OCI-LY1 (cell line): ENCODE data around the gene RBPMS2.
A peak's percentile ranks its signal among the peaks of the same experiment; 100 is the strongest.

Experiments used
- H2AFZ ChIP-seq: fragments of 200-600 bp; sonication (generic), shearing (Covaris generic); 2 replicates; pipeline ENCODE4 v1.6.0; 2014; ENCODE audit warnings: antibody characterized with exemption, mild to moderate bottlenecking, low read length
- H3F3A ChIP-seq: fragments of 200-600 bp; sonication (generic), shearing (Covaris generic); 2 replicates; pipeline ENCODE4 v1.6.0; 2014; ENCODE audit warnings: mild to moderate bottlenecking, antibody characterized with exemption, low read length, moderate library complexity; ENCODE audit not compliant: insufficient read depth
- H3K27ac ChIP-seq: fragments of 200-600 bp; sonication (generic); 2 replicates; pipeline ENCODE4 v1.5.1; 2014; ENCODE audit warnings: low read length, mixed run types, mild to moderate bottlenecking, low read depth; ENCODE audit not compliant: poor library complexity, severe bottlenecking
- H3K27me3 ChIP-seq: fragments of 200-600 bp; sonication (generic); 2 replicates; pipeline ENCODE4 v1.6.0; 2014; ENCODE audit warnings: antibody characterized with exemption, mild to moderate bottlenecking, low read length, moderate library complexity; ENCODE audit not compliant: insufficient read depth
- H3K36me3 ChIP-seq: fragments of 200-600 bp; sonication (generic); 2 replicates; pipeline ENCODE4 v1.6.1; 2014; ENCODE audit warnings: mild to moderate bottlenecking, antibody characterized with exemption, low read length, moderate library complexity, mixed read lengths; ENCODE audit not compliant: insufficient read depth
- H3K4me1 ChIP-seq: fragments of 200-600 bp; sonication (generic); 2 replicates; pipeline ENCODE4 v1.5.1; 2014; ENCODE audit warnings: mild to moderate bottlenecking, low read length, moderate library complexity; ENCODE audit not compliant: insufficient read depth, severe bottlenecking
- H3K4me2 ChIP-seq: fragments of 200-600 bp; sonication (generic), shearing (Covaris generic); 2 replicates; pipeline ENCODE4 v1.6.1; 2014; ENCODE audit warnings: low read length
- H3K4me3 ChIP-seq: fragments of 200-600 bp; sonication (generic); 2 replicates; pipeline ENCODE4 v1.5.1; 2014; ENCODE audit warnings: low read length, low read depth, mild to moderate bottlenecking, mixed read lengths; ENCODE audit not compliant: poor library complexity, severe bottlenecking
- H3K79me2 ChIP-seq: fragments of 200-600 bp; shearing (Covaris generic); 2 replicates; pipeline ENCODE4 v1.6.1; 2016; ENCODE audit warnings: mixed run types, low read length, mixed read lengths; ENCODE audit not compliant: insufficient read depth
- H3K9ac ChIP-seq: fragments of 200-600 bp; sonication (generic), shearing (Covaris generic); 2 replicates; pipeline ENCODE4 v1.6.1; 2014; ENCODE audit warnings: mild to moderate bottlenecking, low read length, mixed read lengths
- H3K9me2 ChIP-seq: fragments of 200-600 bp; sonication (generic), shearing (Covaris generic); 2 replicates; pipeline ENCODE4 v1.6.1; 2014; ENCODE audit warnings: low read depth, mild to moderate bottlenecking, low read length, mixed read lengths
- H3K9me3 ChIP-seq: fragments of 200-600 bp; shearing (Covaris generic); 2 replicates; pipeline ENCODE4 v1.6.1; 2014; ENCODE audit warnings: low read length, mixed read lengths
- H4K20me1 ChIP-seq: fragments of 200-600 bp; sonication (generic), shearing (Covaris generic); 2 replicates; pipeline ENCODE4 v1.6.0; 2016; ENCODE audit warnings: mild to moderate bottlenecking, low read length; ENCODE audit not compliant: insufficient read depth
- CTCF ChIP-seq: fragments of 200-600 bp; sonication (generic), shearing (Covaris generic); IDR thresholded peaks from 2 replicates; pipeline ENCODE4 v1.5.1; 2017; ENCODE audit warnings: mild to moderate bottlenecking, antibody characterized with exemption, low read length, moderate library complexity, mixed read lengths
- EZH2 ChIP-seq: fragments of 200-600 bp; sonication (generic), shearing (Covaris generic); IDR thresholded peaks from 2 replicates; pipeline ENCODE4 v1.8.0; 2017; ENCODE audit warnings: borderline replicate concordance, mixed run types, mild to moderate bottlenecking, antibody characterized with exemption, low read length, moderate library complexity, mixed read lengths

The RBPMS2 gene

GRCh38 chr15:64702816-64703631, 72.4 kb downstream of the RBPMS2 start:
- peak overlapping the region; percentile 16 for H3K27ac ChIP-seq
- peak overlapping the region; percentile 93 for H3K4me2 ChIP-seq

GRCh38 chr15:64701482-64702184, 73.8 kb downstream of the RBPMS2 start:
- Histone ChIP-seq H3K4me1 (peaks cover 47% of the 10 kb centered on the region), H3K9me3 (no peaks in the 10 kb centered on the region), H3K9ac (peak overlapping the region; percentile 85; the same call in 1 of the 2 replicates), H2AFZ (no peak overlapping the region), H3K79me2 (peaks cover 13% of the 10 kb centered on the region), H3K9me2 (no peaks in the 10 kb centered on the region), H3K36me3 (no peaks in the 10 kb centered on the region), H3K27ac (peak overlapping the region; percentile 5), H3F3A (no peaks in the 10 kb centered on the region), H3K4me2 (peak overlapping the region; percentile 76), H3K4me3 (peak overlapping the region; percentile 86), H3K27me3 (no peaks in the 10 kb centered on the region), H4K20me1 (no peaks in the 10 kb centered on the region)
- no peak for TF ChIP-seq CTCF
- no peak for TF ChIP-seq EZH2

More at GRCh38 chr15:64702816-64703631, 72.4 kb downstream of the RBPMS2 start:
- TF ChIP-seq CTCF (no peak), EZH2 (no peak)
- H3F3A ChIP-seq, result no peaks in the 10 kb centered on the region
- H3K9me3 ChIP-seq, result no peaks in the 10 kb centered on the region
- H2AFZ ChIP-seq, result peak overlapping the region; percentile 64; the same call in 1 of the 2 replicates
- peak overlapping the region; percentile 85 for H3K9ac ChIP-seq
- H3K79me2 ChIP-seq, result peaks cover 13% of the 10 kb centered on the region
- H3K27me3 ChIP-seq, result no peaks in the 10 kb centered on the region; the same call in 1 of the 2 replicates
- H3K4me1 ChIP-seq, result peaks cover 47% of the 10 kb centered on the region
- no peaks in the 10 kb centered on the region for H4K20me1 ChIP-seq
- no peaks in the 10 kb centered on the region for H3K9me2 ChIP-seq
- H3K4me3 ChIP-seq, result peak overlapping the region; percentile 86
- H3K36me3 ChIP-seq, result no peaks in the 10 kb centered on the region

DNA sequence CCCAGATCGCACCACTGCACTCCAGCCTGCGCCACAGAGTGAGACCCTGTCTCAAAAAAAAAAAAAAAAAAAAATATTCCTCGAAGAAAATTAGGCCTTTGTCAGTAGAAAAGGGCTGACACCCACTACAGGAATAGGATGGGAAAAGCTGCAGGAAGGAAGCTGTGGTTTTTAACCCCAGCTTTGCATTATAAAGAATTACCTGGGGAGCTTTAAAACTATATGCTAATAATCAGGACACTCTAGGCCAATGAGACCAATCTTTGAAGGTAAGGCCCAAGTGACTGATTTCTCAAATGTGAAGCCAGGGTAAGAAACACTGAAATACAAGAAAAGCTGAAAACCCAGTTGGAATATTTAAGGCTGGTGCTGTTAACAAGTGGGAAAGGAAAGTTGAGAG, 74.3 kb downstream of the RBPMS2 start:
- H3K4me1 ChIP-seq, result peaks cover 47% of the 10 kb centered on the region
- no peaks in the 10 kb centered on the region for H3K36me3 ChIP-seq
- TF ChIP-seq CTCF, result no peak
- no peak for TF ChIP-seq EZH2
- no peaks in the 10 kb centered on the region for H3K27me3 ChIP-seq
- H2AFZ ChIP-seq, result no peak overlapping the region
- H3K4me3 ChIP-seq, result peak overlapping the region; percentile 86
- H3F3A ChIP-seq, result no peaks in the 10 kb centered on the region
- H3K9ac ChIP-seq, result peak overlapping the region; percentile 85; the same call in 1 of the 2 replicates
- H3K9me2 ChIP-seq, result no peaks in the 10 kb centered on the region
- H3K79me2 ChIP-seq, result peaks cover 13% of the 10 kb centered on the region
- no peaks in the 10 kb centered on the region for H3K9me3 ChIP-seq
- H4K20me1 ChIP-seq, result no peaks in the 10 kb centered on the region
- H3K27ac ChIP-seq, result peak overlapping the region; percentile 5
- peak overlapping the region; percentile 76 for H3K4me2 ChIP-seq
